GM21576 (cell line): ENCODE data around the gene PHF14.
"Not testable (repeated sequence)": the region's sequence is repeated elsewhere in the genome, so short reads cannot be mapped to it uniquely, and the experiment has no call there.

Experiments
- ATAC-seq: cut with Tn5 transposase; IDR thresholded peaks from one replicate; pipeline ENCODE4 v1.9.1; 2021; ENCODE audit warnings: mild to moderate bottlenecking, moderate library complexity; ENCODE audit not compliant: unreplicated experiment

PHF14 gene

GRCh38 chr7:10973061-10973941 lies at the start of gene PHF14:
PHF14 (plus strand) TSS chr7:10973872; CDS start chr7:10974324, 452 bp downstream.
- ATAC-seq: peak; percentile 96

- ATAC-seq: no peak
Measured at GRCh38 chr7:10924370-10924769, 49.3 kb upstream of the PHF14 start.

- ATAC-seq: not testable (repeated sequence)
Measured at GRCh38 chr7:10928203-10928602, 45.5 kb upstream of the PHF14 start.

- ATAC-seq: no peak
Measured at GRCh38 chr7:10930551-10930950, 43.1 kb upstream of the PHF14 start.

- no peak for ATAC-seq
Measured at GRCh38 chr7:10931161-10931560, 42.5 kb upstream of the PHF14 start.

- ATAC-seq: no peak
Measured at GRCh38 chr7:10934292-10934691, 39.4 kb upstream of the PHF14 start.

GRCh38 chr7:10939237-10939910 lies 34.3 kb upstream of the PHF14 start:
- ATAC-seq: no peak

- ATAC-seq: peak; percentile 87
Measured at GRCh38 chr7:10939911-10940703, 33.6 kb upstream of the PHF14 start.

- ATAC-seq: no peak
Measured at GRCh38 chr7:10940704-10941355, 32.8 kb upstream of the PHF14 start.

- ATAC-seq: no peak
Measured at GRCh38 chr7:10950494-10950893, 23.2 kb upstream of the PHF14 start.

- not testable (repeated sequence) for ATAC-seq
Measured at GRCh38 chr7:10950974-10951578, 22.6 kb upstream of the PHF14 start.

GRCh38 chr7:10952588-10952987 lies 21.1 kb upstream of the PHF14 start:
- no peak for ATAC-seq

GRCh38 chr7:10953078-10953750 lies 20.5 kb upstream of the PHF14 start:
- not testable (repeated sequence) for ATAC-seq

- no peak for ATAC-seq
Measured at GRCh38 chr7:10956528-10956927, 17.1 kb upstream of the PHF14 start.

- ATAC-seq: not testable (repeated sequence)
Measured at GRCh38 chr7:10960242-10960641, 13.4 kb upstream of the PHF14 start.

- not testable (repeated sequence) for ATAC-seq
Measured at GRCh38 chr7:10965016-10965415, 8.7 kb upstream of the PHF14 start.

GRCh38 chr7:10972174-10972573 lies 1.5 kb upstream of the PHF14 start:
- ATAC-seq: no peak

GRCh38 chr7:10973942-10974911 lies 555 bp downstream of the PHF14 start:
- peak; percentile 21 for ATAC-seq

- no peak for ATAC-seq
Measured at GRCh38 chr7:10977113-10977512, 3.4 kb downstream of the PHF14 start.
